Hepatocyte (in vitro differentiated cells): Measurements from ENCODE around the gene PLCG1.

ENCODE experiments used
- EZH2 ChIP-seq: fragments of 200-600 bp; sonication (generic); IDR thresholded peaks from 2 replicates; pipeline ENCODE4 v1.6.1; 2016; ENCODE audit warnings: antibody characterized with exemption, mild to moderate bottlenecking, borderline replicate concordance
- EZH2phosphoT487 ChIP-seq: fragments of 200-600 bp; sonication (generic); IDR thresholded peaks from one replicate; pipeline ENCODE4 v1.6.1; 2018; ENCODE audit warnings: antibody characterized with exemption, mild to moderate bottlenecking, low read depth, moderate library complexity; ENCODE audit not compliant: unreplicated experiment, severe bottlenecking
- TF ChIP-seq, protein P1 (sequence below): fragments of 200-600 bp; sonication (generic); IDR thresholded peaks from 2 replicates; pipeline ENCODE4 v1.5.1; 2016; ENCODE audit warnings: antibody characterized with exemption, mild to moderate bottlenecking; ENCODE audit not compliant: poor library complexity

GRCh38 chr20:41137614-41138474 lies 501 bp downstream of the PLCG1 start:
- TF ChIP-seq, protein P1, sequence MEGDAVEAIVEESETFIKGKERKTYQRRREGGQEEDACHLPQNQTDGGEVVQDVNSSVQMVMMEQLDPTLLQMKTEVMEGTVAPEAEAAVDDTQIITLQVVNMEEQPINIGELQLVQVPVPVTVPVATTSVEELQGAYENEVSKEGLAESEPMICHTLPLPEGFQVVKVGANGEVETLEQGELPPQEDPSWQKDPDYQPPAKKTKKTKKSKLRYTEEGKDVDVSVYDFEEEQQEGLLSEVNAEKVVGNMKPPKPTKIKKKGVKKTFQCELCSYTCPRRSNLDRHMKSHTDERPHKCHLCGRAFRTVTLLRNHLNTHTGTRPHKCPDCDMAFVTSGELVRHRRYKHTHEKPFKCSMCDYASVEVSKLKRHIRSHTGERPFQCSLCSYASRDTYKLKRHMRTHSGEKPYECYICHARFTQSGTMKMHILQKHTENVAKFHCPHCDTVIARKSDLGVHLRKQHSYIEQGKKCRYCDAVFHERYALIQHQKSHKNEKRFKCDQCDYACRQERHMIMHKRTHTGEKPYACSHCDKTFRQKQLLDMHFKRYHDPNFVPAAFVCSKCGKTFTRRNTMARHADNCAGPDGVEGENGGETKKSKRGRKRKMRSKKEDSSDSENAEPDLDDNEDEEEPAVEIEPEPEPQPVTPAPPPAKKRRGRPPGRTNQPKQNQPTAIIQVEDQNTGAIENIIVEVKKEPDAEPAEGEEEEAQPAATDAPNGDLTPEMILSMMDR, result no peak
- no peak for TF ChIP-seq EZH2
- TF ChIP-seq EZH2phosphoT487, result no peak
